ENCODE results near the gene VTI1B. TPM values are rescaled to one million over a fixed set of nuclear protein-coding genes. Genes with fewer than 3 reads are reported as not detected.

VTI1B gene
- total RNA-seq, 2 donors from 2014 or later, result 118 to 120 TPM

- WGBS, 2 experiments (ENCODE audit: insufficient coverage in 1 of 2, insufficient read length in 1 of 2), result 20 to 42% methylated on average over 8 to 16 of the region's 16 CpGs
- Mint-ChIP-seq H3K27me3 (ENCODE audit: insufficient read depth) (no peaks in the 10 kb centered on the region), H3K9me3 (no peaks in the 10 kb centered on the region), H3K27ac (peak overlapping the region; percentile 95), H3K4me3 (peak overlapping the region; percentile 80), H3K36me3 (ENCODE audit: low read depth) (peaks cover 36% of the 10 kb centered on the region), H3K4me1 (peaks cover 12% of the 10 kb centered on the region)
- Histone ChIP-seq H3K36me3 (ENCODE audit: control insufficient read depth, insufficient read depth, low read length) (peaks cover 32% of the 10 kb centered on the region), H3K4me3 (ENCODE audit: low read length) (peak overlapping the region; percentile 95), H3K9ac (ENCODE audit: extremely low read depth, low read length, poor library complexity, severe bottlenecking) (peak overlapping the region; percentile 94), H3K27ac (ENCODE audit: low read depth, low read length) (peak overlapping the region; percentile 99), H3K9me3 (ENCODE audit: control insufficient read depth, low read length) (no peaks in the 10 kb centered on the region), H3K4me1 (ENCODE audit: control insufficient read depth, insufficient read depth, low read length) (peaks cover 2% of the 10 kb centered on the region), H3K27me3 (ENCODE audit: control insufficient read depth, insufficient read depth, low read length, poor library complexity, severe bottlenecking) (no peaks in the 10 kb centered on the region)
- TF ChIP-seq CTCF (conservative IDR thresholded peaks at IDR 0.05), result no peak
- no peak for DNase-seq
Observed at GRCh38 chr14:67675219-67675582, 769 bp upstream of the VTI1B start.

GRCh38 chr14:67674139-67674479 lies 323 bp downstream of the VTI1B start:
- Mint-ChIP-seq H3K4me3 (peak overlapping the region; percentile 80), H3K27me3 (ENCODE audit: insufficient read depth) (no peaks in the 10 kb centered on the region), H3K27ac (peak overlapping the region; percentile 90), H3K36me3 (ENCODE audit: low read depth) (peaks cover 29% of the 10 kb centered on the region), H3K9me3 (no peaks in the 10 kb centered on the region), H3K4me1 (peaks cover 14% of the 10 kb centered on the region)
- Histone ChIP-seq H3K27me3 (ENCODE audit: control insufficient read depth, insufficient read depth, low read length, poor library complexity, severe bottlenecking) (no peaks in the 10 kb centered on the region), H3K36me3 (ENCODE audit: control insufficient read depth, insufficient read depth, low read length) (peaks cover 24% of the 10 kb centered on the region), H3K4me1 (ENCODE audit: control insufficient read depth, insufficient read depth, low read length) (peaks cover 2% of the 10 kb centered on the region), H3K4me3 (ENCODE audit: low read length) (peak overlapping the region; percentile 95), H3K9ac (ENCODE audit: extremely low read depth, low read length, poor library complexity, severe bottlenecking) (peak overlapping the region; percentile 94), H3K9me3 (ENCODE audit: control insufficient read depth, low read length) (no peaks in the 10 kb centered on the region), H3K27ac (ENCODE audit: low read depth, low read length) (peak overlapping the region; percentile 99)
- peak; percentile 93 for DNase-seq
- WGBS, 2 experiments (ENCODE audit: insufficient coverage in 1 of 2, insufficient read length in 1 of 2), result 0% methylated on average over 17 to 25 of the region's 25 CpGs
- TF ChIP-seq CTCF (conservative IDR thresholded peaks at IDR 0.05), result peak; percentile 47

GRCh38 chr14:67673451-67673850 lies 981 bp downstream of the VTI1B start:
- H3K9me3 ChIP-seq (ENCODE audit: control insufficient read depth, low read length), result no peaks in the 10 kb centered on the region
- Mint-ChIP-seq H3K4me1 (peaks cover 19% of the 10 kb centered on the region), H3K27ac (no peak overlapping the region), H3K4me3 (peak overlapping the region; percentile 80), H3K36me3 (ENCODE audit: low read depth) (peaks cover 24% of the 10 kb centered on the region), H3K9me3 (no peaks in the 10 kb centered on the region), H3K27me3 (ENCODE audit: insufficient read depth) (no peaks in the 10 kb centered on the region)
- no peak for DNase-seq
- peak overlapping the region; percentile 94 for H3K9ac ChIP-seq (ENCODE audit: extremely low read depth, low read length, poor library complexity, severe bottlenecking)
- peaks cover 2% of the 10 kb centered on the region for H3K4me1 ChIP-seq (ENCODE audit: control insufficient read depth, insufficient read depth, low read length)
- no peak overlapping the region for H3K27ac ChIP-seq (ENCODE audit: low read depth, low read length)
- WGBS, 2 experiments (ENCODE audit: insufficient coverage in 1 of 2, insufficient read length in 1 of 2), result 78 to 86% methylated on average over 5 of the region's 5 CpGs
- peaks cover 17% of the 10 kb centered on the region for H3K36me3 ChIP-seq (ENCODE audit: control insufficient read depth, insufficient read depth, low read length)
- peak overlapping the region; percentile 95 for H3K4me3 ChIP-seq (ENCODE audit: low read length)
- no peak for TF ChIP-seq CTCF (conservative IDR thresholded peaks at IDR 0.05)
- no peaks in the 10 kb centered on the region for H3K27me3 ChIP-seq (ENCODE audit: control insufficient read depth, insufficient read depth, low read length, poor library complexity, severe bottlenecking)
